SK-N-SH (cell line): Measurements from ENCODE around the gene ENDOV. TPM values are rescaled to one million over a fixed set of nuclear protein-coding genes. Genes with fewer than 3 reads are reported as not detected.

ENCODE experiments used
- CTCF ChIA-PET: fragments of 300-600, 350-600 bp; formaldehyde crosslinking; extraction: SDS; loops from one replicate; lab custom pipeline; 2021; lab: Yijun Ruan, JAX
- POLR2A ChIA-PET: fragments of 350-600 bp; sonication (Branson Sonifier 250); formaldehyde crosslinking; extraction: SDS; loops from one replicate; lab custom pipeline; 2020; ENCODE audit warnings: antibody characterized with exemption, inconsistent platforms; lab: Yijun Ruan, JAX
- DNase-seq: peaks from one replicate; pipeline ENCODE4 v3.0.0; 2012
- H2AFZ ChIP-seq: fragments of 200-600 bp; sonication (generic); 2 replicates; pipeline ENCODE4 v1.8.1; 2016; ENCODE audit warnings: antibody characterized with exemption, mild to moderate bottlenecking, low read depth
- H3F3A ChIP-seq: fragments of 200-600 bp; sonication (generic); replicated peaks from 2 replicates; pipeline ENCODE3; 2016; ENCODE audit warnings: antibody characterized with exemption, mild to moderate bottlenecking; ENCODE audit not compliant: insufficient read depth
- H3K27ac ChIP-seq, 2 experiments: fragments of 200-500 bp in 1 of 2; fragments of 200-600 bp in 1 of 2; sonication (Bioruptor generic) in 1 of 2; sonication (generic), shearing (Covaris generic) in 1 of 2; 2 replicates each; pipeline versions ENCODE4 v1.5.1 to v1.6.1; 2014 to 2016; ENCODE audit warnings: low read depth in 2 of 2, inconsistent platforms in 1 of 2, low read length in 1 of 2, mild to moderate bottlenecking in 1 of 2, mixed read lengths in 1 of 2
- H3K27me3 ChIP-seq: fragments of 200-600 bp; sonication (generic), shearing (Covaris generic); 2 replicates; pipeline ENCODE4 v1.6.1; 2016; ENCODE audit warnings: mixed run types; ENCODE audit not compliant: insufficient read depth
- H3K36me3 ChIP-seq, 2 experiments: fragments of 200-500 bp in 1 of 2; fragments of 200-600 bp in 1 of 2; sonication (Bioruptor generic) in 1 of 2; sonication (generic) in 1 of 2; replicated peaks in 1 of 2; 2 replicates each; pipeline versions ENCODE3 to v1.5.1; 2014 to 2016; ENCODE audit warnings: low read length in 1 of 2, mild to moderate bottlenecking in 1 of 2; ENCODE audit not compliant: insufficient read depth in 2 of 2, control insufficient read depth in 1 of 2
- H3K4me1 ChIP-seq, 2 experiments: fragments of 200-500 bp in 1 of 2; fragments of 200-600 bp in 1 of 2; sonication (Bioruptor generic) in 1 of 2; sonication (generic), shearing (Covaris generic) in 1 of 2; 2 replicates each; pipeline versions ENCODE4 v1.5.1 to v1.6.1; 2014 to 2016; ENCODE audit warnings: low read depth in 1 of 2, low read length in 1 of 2, mixed run types in 1 of 2; ENCODE audit not compliant: insufficient read depth in 2 of 2, control insufficient read depth in 1 of 2
- H3K4me2 ChIP-seq: fragments of 200-600 bp; sonication (generic), shearing (Covaris generic); 2 replicates; pipeline ENCODE4 v1.6.1; 2017; ENCODE audit warnings: mixed run types
- H3K4me3 ChIP-seq, 2 experiments: fragments of 200-500 bp in 1 of 2; fragments of 200-600 bp in 1 of 2; sonication (Bioruptor generic) in 1 of 2; sonication (generic), shearing (Covaris generic) in 1 of 2; 2 replicates each; pipeline versions ENCODE4 v1.5.1 to v1.8.1; 2014 to 2016; ENCODE audit warnings: low read depth in 2 of 2, inconsistent platforms in 1 of 2, low read length in 1 of 2, mild to moderate bottlenecking in 1 of 2, mixed read lengths in 1 of 2, moderate library complexity in 1 of 2
- H3K79me2 ChIP-seq: fragments of 200-600 bp; sonication (generic); 2 replicates; pipeline ENCODE4 v1.8.1; 2017; ENCODE audit warnings: mild to moderate bottlenecking; ENCODE audit not compliant: insufficient read depth
- H3K9ac ChIP-seq: fragments of 200-600 bp; sonication (generic); 2 replicates; pipeline ENCODE4 v1.6.1; 2017; ENCODE audit warnings: mixed run types
- H3K9me2 ChIP-seq: fragments of 200-600 bp; sonication (generic); 2 replicates; pipeline ENCODE4 v1.6.1; 2017; ENCODE audit warnings: mixed run types
- H3K9me3 ChIP-seq: fragments of 200-600 bp; sonication (generic); 2 replicates; pipeline ENCODE4 v1.6.1; 2017; ENCODE audit warnings: mixed run types, mild to moderate bottlenecking, moderate library complexity
- H4K20me1 ChIP-seq: fragments of 200-600 bp; sonication (generic); 2 replicates; pipeline ENCODE4 v1.6.1; 2017; ENCODE audit warnings: mild to moderate bottlenecking, mixed run types; ENCODE audit not compliant: insufficient read depth
- EP300 ChIP-seq, 2 experiments: IDR thresholded peaks; 2 replicates each; pipeline versions ENCODE4 v1.4.0 to v1.6.1; 2012; ENCODE audit warnings: borderline replicate concordance in 1 of 2, low read depth in 1 of 2, low read length in 1 of 2
- EZH2phosphoT487 ChIP-seq: fragments of 200-600 bp; sonication (generic); IDR thresholded peaks from 2 replicates; pipeline ENCODE4 v1.6.1; 2017; ENCODE audit warnings: low read depth, mixed run types, mild to moderate bottlenecking, antibody characterized with exemption, moderate library complexity, borderline replicate concordance
- FOSL2 ChIP-seq: IDR thresholded peaks from 2 replicates; pipeline ENCODE4 v1.4.0; 2012; ENCODE audit warnings: low read depth, mild to moderate bottlenecking, moderate library complexity, borderline replicate concordance
- FOXM1 ChIP-seq: IDR thresholded peaks from 2 replicates; pipeline ENCODE4 v1.4.0; 2012; ENCODE audit warnings: low read depth, mild to moderate bottlenecking
- GABPA ChIP-seq: IDR thresholded peaks from 2 replicates; pipeline ENCODE4 v1.4.0; 2012; ENCODE audit warnings: low read depth, mild to moderate bottlenecking
- GATA2 ChIP-seq: sonication (generic); formaldehyde crosslinking; IDR thresholded peaks from 2 replicates; pipeline ENCODE4 v1.5.0; 2020; ENCODE audit warnings: mild to moderate bottlenecking, missing genetic modification reagents
- JUND ChIP-seq: IDR thresholded peaks from 2 replicates; pipeline ENCODE4 v1.4.0; 2012
- MXI1 ChIP-seq: IDR thresholded peaks from 2 replicates; pipeline ENCODE4 v1.6.1; 2012; ENCODE audit warnings: mild to moderate bottlenecking, low read depth, low read length, improper control_type of control experiment
- NRF1 ChIP-seq: IDR thresholded peaks from 2 replicates; pipeline ENCODE4 v1.6.1; 2012; ENCODE audit warnings: low read depth, mild to moderate bottlenecking, low read length
- RAD21 ChIP-seq: IDR thresholded peaks from 2 replicates; pipeline ENCODE4 v1.6.1; 2012; ENCODE audit warnings: mild to moderate bottlenecking, low read length
- RCOR1 ChIP-seq: fragments of 150-350 bp; IDR thresholded peaks from 2 replicates; pipeline ENCODE4 v1.6.1; 2017; ENCODE audit warnings: antibody characterized with exemption, low read length
- RFX5 ChIP-seq: IDR thresholded peaks from 2 replicates; pipeline ENCODE4 v1.6.1; 2012; ENCODE audit warnings: mild to moderate bottlenecking, improper control_type of control experiment, low read length
- RXRA ChIP-seq: IDR thresholded peaks from 2 replicates; pipeline ENCODE4 v1.4.0; 2012; ENCODE audit warnings: low read depth, mild to moderate bottlenecking, borderline replicate concordance
- SIN3A ChIP-seq: IDR thresholded peaks from 2 replicates; pipeline ENCODE4 v1.6.1; 2012; ENCODE audit warnings: low read depth, mild to moderate bottlenecking, low read length, moderate library complexity, borderline replicate concordance
- SMC3 ChIP-seq: IDR thresholded peaks from 2 replicates; pipeline ENCODE4 v1.6.1; 2012; ENCODE audit warnings: low read depth, low read length, improper control_type of control experiment
- TEAD4 ChIP-seq: IDR thresholded peaks from 2 replicates; pipeline ENCODE4 v1.4.0; 2012; ENCODE audit warnings: mild to moderate bottlenecking, borderline replicate concordance; ENCODE audit not compliant: insufficient read depth
- YY1 ChIP-seq: IDR thresholded peaks from 2 replicates; pipeline ENCODE4 v1.4.0; 2012; ENCODE audit warnings: low read depth, mild to moderate bottlenecking
- WGBS: methylation state at CpG from one replicate; pipeline ENCODE4 v1.1.6; 2017; ENCODE audit warnings: low lambda C conversion rate; 5-methylcytosine and 5-hydroxymethylcytosine counted together
- polyA plus RNA-seq, 3 experiments: library from polyadenylated mRNA; depleted of rRNA; stranded (reverse); fragments of >200 nt; gene quantifications; 2 replicates each; pipeline ENCODE4 v1.2.3, GENCODE V29; 2012
- TF ChIP-seq, protein P1 (sequence below): IDR thresholded peaks from 2 replicates; pipeline ENCODE4 v1.4.0; 2012; ENCODE audit warnings: low read depth, borderline replicate concordance
- TF ChIP-seq, protein P2 (sequence below): fragments of 150-350 bp; IDR thresholded peaks from 2 replicates; pipeline ENCODE4 v1.6.1; 2016; ENCODE audit warnings: mild to moderate bottlenecking, low read depth, low read length
- TF ChIP-seq, protein P3 (sequence below): IDR thresholded peaks from 2 replicates; pipeline ENCODE4 v1.6.1; 2012; ENCODE audit warnings: mild to moderate bottlenecking, low read depth, low read length, moderate library complexity
- TF ChIP-seq, protein P4 (sequence below): IDR thresholded peaks from 2 replicates; pipeline ENCODE4 v1.4.0; 2012; ENCODE audit warnings: low read depth, borderline replicate concordance

Gene ENDOV
- polyA plus RNA-seq, 1 of the 3 experiments (the other 2 are of a cell fraction), result 83.6 TPM

DNA sequence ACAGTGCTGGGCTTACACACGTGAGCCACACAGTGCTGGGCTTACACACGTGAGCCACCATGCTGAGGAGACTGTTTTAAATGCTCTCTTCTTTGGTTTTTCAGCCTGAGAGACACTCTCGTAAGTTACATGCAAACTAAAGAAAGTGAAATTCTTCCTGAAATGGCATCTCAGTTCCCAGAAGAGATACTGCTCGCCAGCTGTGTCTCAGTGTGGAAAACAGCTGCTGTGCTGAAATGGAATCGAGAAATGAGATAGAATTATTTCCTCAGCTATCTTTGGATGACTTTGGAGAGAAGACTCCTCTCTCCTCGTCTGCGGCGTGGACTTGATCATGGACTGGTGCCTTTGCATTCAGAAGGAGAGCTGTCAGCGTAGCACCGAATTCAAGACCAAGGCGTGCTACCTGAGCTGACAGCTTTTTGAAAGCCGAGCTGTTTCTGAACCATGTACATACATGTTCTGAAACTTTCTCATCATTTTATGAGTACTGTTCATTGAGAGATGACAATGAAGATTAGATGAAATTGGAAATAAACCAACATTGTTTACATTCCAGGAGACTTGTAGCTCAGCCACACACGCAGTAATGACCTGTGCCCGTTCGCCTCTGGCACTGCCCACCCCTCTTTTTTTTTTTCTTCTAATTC is 21.6 kb upstream of the ENDOV start:
- no peaks in the 10 kb centered on the region for H3K9me2 ChIP-seq
- no peaks in the 10 kb centered on the region for H3K79me2 ChIP-seq
- H4K20me1 ChIP-seq, result no peaks in the 10 kb centered on the region; the same call in 1 of the 2 replicates
- ChIA-PET POLR2A (no interaction called here), CTCF (no interaction called here)
- no peak overlapping the region for H3K4me3 ChIP-seq
- peaks cover 0 to 24% of the 10 kb centered on the region in 2 experiments; a peak in 2 of 4 replicates for H3K4me1 ChIP-seq
- H3K36me3 ChIP-seq, result peaks cover 50 to 51% of the 10 kb centered on the region in 2 experiments
- no peak overlapping the region for H3K9ac ChIP-seq
- DNase-seq, result no peak
- H3K9me3 ChIP-seq, result no peaks in the 10 kb centered on the region
- peaks cover 2% of the 10 kb centered on the region for H3F3A ChIP-seq
- 88% methylated on average over 15 of the region's 15 CpGs for WGBS
- H2AFZ ChIP-seq, result no peak overlapping the region
- no peak for TF ChIP-seq GATA2 (CRISPR knock-in tag)
- TF ChIP-seq SIN3A, result no peak
- TF ChIP-seq RFX5, result no peak
- no peak for TF ChIP-seq FOSL2
- TF ChIP-seq NRF1, result no peak
- TF ChIP-seq FOXM1, result no peak
- TF ChIP-seq, protein P1, sequence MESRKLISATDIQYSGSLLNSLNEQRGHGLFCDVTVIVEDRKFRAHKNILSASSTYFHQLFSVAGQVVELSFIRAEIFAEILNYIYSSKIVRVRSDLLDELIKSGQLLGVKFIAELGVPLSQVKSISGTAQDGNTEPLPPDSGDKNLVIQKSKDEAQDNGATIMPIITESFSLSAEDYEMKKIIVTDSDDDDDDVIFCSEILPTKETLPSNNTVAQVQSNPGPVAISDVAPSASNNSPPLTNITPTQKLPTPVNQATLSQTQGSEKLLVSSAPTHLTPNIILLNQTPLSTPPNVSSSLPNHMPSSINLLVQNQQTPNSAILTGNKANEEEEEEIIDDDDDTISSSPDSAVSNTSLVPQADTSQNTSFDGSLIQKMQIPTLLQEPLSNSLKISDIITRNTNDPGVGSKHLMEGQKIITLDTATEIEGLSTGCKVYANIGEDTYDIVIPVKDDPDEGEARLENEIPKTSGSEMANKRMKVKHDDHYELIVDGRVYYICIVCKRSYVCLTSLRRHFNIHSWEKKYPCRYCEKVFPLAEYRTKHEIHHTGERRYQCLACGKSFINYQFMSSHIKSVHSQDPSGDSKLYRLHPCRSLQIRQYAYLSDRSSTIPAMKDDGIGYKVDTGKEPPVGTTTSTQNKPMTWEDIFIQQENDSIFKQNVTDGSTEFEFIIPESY, result no peak
- no peak for TF ChIP-seq RAD21
- no peak for TF ChIP-seq RXRA
- no peak for TF ChIP-seq JUND
- TF ChIP-seq, protein P2, sequence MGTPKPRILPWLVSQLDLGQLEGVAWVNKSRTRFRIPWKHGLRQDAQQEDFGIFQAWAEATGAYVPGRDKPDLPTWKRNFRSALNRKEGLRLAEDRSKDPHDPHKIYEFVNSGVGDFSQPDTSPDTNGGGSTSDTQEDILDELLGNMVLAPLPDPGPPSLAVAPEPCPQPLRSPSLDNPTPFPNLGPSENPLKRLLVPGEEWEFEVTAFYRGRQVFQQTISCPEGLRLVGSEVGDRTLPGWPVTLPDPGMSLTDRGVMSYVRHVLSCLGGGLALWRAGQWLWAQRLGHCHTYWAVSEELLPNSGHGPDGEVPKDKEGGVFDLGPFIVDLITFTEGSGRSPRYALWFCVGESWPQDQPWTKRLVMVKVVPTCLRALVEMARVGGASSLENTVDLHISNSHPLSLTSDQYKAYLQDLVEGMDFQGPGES, result no peak
- TF ChIP-seq SMC3, result no peak
- H3K27me3 ChIP-seq, result no peaks in the 10 kb centered on the region
- no peak overlapping the region for H3K27ac ChIP-seq
- no peak overlapping the region for H3K4me2 ChIP-seq

DNA sequence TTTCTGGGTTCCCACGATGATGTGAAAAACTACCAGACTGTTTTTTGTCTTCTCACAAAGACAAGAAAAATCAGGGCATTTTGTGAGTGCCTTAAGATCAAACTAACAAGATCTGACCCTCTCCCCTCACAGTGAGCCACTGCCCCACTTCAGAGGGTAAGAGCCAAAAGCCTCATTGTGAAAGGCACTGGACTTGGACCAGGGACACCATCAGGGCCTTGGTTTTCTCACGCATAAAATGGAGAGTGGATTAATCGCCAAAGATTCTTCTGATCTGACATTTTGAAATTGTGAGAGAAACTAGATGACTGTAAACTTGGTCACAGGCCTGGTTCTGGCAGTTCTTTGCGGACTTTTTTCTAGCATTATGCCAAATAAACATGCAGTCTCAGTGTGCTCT is 21.0 kb upstream of the ENDOV start:
- ChIA-PET CTCF (no interaction called here), POLR2A (no interaction called here)
- Histone ChIP-seq H3K27ac (no peak overlapping the region), H4K20me1 (no peaks in the 10 kb centered on the region; the same call in 1 of the 2 replicates), H3K4me1 (peaks cover 0 to 19% of the 10 kb centered on the region in 2 experiments; a peak in 2 of 4 replicates), H3K36me3 (peaks cover 44 to 46% of the 10 kb centered on the region in 2 experiments), H3K27me3 (no peaks in the 10 kb centered on the region), H3K4me3 (no peak overlapping the region), H3K79me2 (no peaks in the 10 kb centered on the region), H2AFZ (no peak overlapping the region), H3K9me3 (no peaks in the 10 kb centered on the region), H3K9ac (no peak overlapping the region), H3F3A (no peaks in the 10 kb centered on the region), H3K4me2 (no peak overlapping the region), H3K9me2 (no peaks in the 10 kb centered on the region)
- 96% methylated on average over 4 of the region's 4 CpGs for WGBS
- DNase-seq, result no peak
- TF ChIP-seq, protein P3, sequence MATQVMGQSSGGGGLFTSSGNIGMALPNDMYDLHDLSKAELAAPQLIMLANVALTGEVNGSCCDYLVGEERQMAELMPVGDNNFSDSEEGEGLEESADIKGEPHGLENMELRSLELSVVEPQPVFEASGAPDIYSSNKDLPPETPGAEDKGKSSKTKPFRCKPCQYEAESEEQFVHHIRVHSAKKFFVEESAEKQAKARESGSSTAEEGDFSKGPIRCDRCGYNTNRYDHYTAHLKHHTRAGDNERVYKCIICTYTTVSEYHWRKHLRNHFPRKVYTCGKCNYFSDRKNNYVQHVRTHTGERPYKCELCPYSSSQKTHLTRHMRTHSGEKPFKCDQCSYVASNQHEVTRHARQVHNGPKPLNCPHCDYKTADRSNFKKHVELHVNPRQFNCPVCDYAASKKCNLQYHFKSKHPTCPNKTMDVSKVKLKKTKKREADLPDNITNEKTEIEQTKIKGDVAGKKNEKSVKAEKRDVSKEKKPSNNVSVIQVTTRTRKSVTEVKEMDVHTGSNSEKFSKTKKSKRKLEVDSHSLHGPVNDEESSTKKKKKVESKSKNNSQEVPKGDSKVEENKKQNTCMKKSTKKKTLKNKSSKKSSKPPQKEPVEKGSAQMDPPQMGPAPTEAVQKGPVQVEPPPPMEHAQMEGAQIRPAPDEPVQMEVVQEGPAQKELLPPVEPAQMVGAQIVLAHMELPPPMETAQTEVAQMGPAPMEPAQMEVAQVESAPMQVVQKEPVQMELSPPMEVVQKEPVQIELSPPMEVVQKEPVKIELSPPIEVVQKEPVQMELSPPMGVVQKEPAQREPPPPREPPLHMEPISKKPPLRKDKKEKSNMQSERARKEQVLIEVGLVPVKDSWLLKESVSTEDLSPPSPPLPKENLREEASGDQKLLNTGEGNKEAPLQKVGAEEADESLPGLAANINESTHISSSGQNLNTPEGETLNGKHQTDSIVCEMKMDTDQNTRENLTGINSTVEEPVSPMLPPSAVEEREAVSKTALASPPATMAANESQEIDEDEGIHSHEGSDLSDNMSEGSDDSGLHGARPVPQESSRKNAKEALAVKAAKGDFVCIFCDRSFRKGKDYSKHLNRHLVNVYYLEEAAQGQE, result no peak
- TF ChIP-seq EZH2phosphoT487, result no peak
- no peak for TF ChIP-seq FOXM1
- no peak for TF ChIP-seq YY1
- TF ChIP-seq GABPA, result no peak
- TF ChIP-seq MXI1, result no peak
- TF ChIP-seq RCOR1, result no peak
- TF ChIP-seq RXRA, result no peak
- no peak for TF ChIP-seq TEAD4
- TF ChIP-seq EP300 (IDR thresholded peaks at IDR 0.05; ENCODE audit: borderline replicate concordance in 1 of 2, low read depth in 1 of 2, low read length in 1 of 2), result no peak
- TF ChIP-seq, protein P4, sequence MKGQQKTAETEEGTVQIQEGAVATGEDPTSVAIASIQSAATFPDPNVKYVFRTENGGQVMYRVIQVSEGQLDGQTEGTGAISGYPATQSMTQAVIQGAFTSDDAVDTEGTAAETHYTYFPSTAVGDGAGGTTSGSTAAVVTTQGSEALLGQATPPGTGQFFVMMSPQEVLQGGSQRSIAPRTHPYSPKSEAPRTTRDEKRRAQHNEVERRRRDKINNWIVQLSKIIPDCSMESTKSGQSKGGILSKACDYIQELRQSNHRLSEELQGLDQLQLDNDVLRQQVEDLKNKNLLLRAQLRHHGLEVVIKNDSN, result no peak
